HG02571 (cell line): ENCODE measurements around the gene DEFB113.
"Not testable (repeated sequence)": the region's sequence is repeated elsewhere in the genome, so short reads cannot be mapped to it uniquely, and the experiment has no call there.

ENCODE experiments used
- ATAC-seq: cut with Tn5 transposase; IDR thresholded peaks from one replicate; pipeline ENCODE4 v1.9.1; 2021; ENCODE audit warnings: mild to moderate bottlenecking, moderate library complexity; ENCODE audit not compliant: unreplicated experiment

DEFB113 gene, protein sequence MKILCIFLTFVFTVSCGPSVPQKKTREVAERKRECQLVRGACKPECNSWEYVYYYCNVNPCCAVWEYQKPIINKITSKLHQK

DNA sequence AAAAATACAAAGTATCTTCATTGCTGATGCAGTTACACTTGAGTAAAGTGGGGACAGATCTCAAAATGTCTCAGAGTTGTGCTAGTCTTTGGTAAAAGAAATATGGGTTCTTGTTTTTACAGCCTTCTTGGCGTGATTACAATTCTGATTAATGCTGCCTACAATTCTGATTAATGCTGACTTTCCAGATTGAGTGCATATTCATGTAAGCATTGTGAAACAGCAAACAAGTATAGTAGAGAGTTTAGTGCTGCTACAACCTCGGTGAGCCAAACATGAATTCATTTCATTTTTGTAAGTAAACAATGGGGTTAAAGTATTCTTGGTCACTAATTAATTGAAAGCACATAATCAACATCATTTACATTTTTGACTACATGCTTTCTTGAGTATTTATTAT, at the start of gene DEFB113:
DEFB113 (minus strand) TSS at position 21 of the 400 bp plus-strand sequence; CDS start at position 21, 0 bp downstream.
- no peak for ATAC-seq

- ATAC-seq: no peak
Observed at GRCh38 chr6:50007819-50008218, 38.4 kb upstream of the DEFB113 start.

DNA sequence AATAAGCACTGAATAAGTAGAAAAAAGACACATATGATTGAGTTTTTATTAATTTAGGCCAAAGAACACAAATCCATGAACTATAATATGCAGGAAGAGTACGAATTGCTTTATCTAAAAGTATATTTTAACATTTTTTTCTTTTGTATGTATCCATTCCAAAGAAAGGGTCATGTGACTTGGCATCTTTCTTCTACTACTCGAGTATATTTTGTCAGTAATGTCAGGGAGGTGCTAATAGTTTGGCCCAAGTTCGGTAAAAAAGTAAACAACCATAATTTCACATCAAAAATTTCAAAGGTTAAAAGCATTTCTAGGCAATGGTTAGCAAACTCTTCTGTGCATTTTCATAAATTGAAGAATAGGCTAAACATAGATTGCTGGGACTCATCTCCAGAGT, 33.7 kb upstream of the DEFB113 start:
- ATAC-seq: no peak

- ATAC-seq: no peak
Observed at GRCh38 chr6:49995278-49995677, 25.9 kb upstream of the DEFB113 start.

DNA sequence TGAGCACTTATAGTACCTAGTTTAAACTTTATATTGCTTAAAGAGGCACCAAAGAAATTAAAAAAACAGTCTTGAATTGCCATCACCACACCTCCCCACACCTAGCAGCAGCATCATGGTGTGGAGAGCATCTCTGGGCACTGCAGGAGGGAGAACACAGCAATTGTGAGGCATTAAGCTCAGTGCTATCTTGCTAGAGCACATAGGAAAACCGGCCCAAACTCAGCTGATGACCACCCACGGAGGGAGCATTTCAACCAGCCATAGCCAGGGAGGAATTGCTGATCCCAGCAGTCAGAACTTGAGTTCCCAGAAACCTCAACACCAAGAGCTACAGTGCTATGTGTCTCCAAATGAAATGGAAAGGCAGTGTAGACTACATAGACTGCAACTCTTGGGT, 19.5 kb upstream of the DEFB113 start:
- no peak for ATAC-seq

DNA sequence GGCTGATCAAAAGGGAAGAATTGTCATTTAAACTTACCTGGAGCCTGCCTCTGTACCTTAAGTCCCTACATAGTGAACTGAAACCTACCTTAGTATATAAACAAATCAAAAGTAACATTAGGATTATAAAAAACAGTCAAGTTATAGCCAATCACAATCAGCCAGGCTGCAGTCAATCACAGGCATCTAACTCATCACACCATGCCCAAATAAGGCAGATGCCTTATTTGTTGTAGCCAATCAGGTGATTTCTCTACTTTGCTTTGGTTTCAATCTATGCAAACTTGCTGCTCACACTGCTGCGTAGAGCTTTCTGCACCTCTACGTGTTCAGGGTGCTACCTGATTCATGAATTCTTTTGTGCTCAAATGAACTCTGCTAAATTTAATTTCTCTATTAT, 18.3 kb upstream of the DEFB113 start:
- ATAC-seq: no peak

GRCh38 chr6:49986551-49986950, 17.1 kb upstream of the DEFB113 start:
- ATAC-seq: no peak

DNA sequence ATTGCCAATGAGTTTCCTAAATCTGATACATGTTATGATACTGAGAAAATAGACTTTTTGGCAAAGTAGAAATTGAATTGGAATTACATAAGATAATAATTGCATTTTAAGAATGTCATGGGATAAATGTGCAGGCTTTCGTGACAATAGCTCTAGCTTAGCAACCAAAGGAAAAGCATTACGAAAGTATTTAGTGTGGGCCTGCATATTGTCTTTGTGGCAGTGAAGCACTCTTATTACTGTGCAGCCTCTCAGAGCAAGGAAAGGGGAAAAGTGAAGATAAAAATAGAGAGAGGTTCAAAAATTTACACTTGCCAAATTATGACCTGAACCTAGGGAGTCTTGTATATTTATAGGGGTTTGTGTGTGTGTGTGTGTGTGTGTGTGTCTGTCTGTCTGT, 12.6 kb upstream of the DEFB113 start:
- ATAC-seq: no peak

GRCh38 chr6:49980898-49981297, 11.5 kb upstream of the DEFB113 start:
- no peak for ATAC-seq

GRCh38 chr6:49979584-49979983, 10.2 kb upstream of the DEFB113 start:
- no peak for ATAC-seq

GRCh38 chr6:49978332-49979226, 9.2 kb upstream of the DEFB113 start:
- ATAC-seq: peak; percentile 61

DNA sequence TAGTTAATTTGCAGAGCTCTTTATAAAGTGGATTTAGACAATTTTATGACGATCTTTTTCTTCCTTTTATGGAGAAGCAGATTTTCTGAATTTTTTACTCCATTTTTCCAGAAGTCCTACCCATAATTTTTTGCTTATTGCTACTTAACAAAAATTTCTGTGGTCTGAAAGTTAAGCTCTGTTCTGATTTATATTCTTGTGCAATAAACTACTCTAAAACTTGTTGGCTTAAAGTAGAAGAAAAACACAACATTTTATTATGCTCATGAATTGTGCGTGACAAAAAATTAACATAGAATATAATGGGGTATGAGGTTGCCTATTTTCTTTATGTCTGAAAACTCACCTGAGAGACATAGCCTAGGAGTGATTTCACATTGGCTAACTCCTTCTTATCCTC, 2.6 kb downstream of the DEFB113 start:
- ATAC-seq: no peak

- no peak for ATAC-seq
Observed at GRCh38 chr6:49966334-49966733, 3.1 kb downstream of the DEFB113 start.

GRCh38 chr6:49964064-49964463, 5.4 kb downstream of the DEFB113 start, which contains the start of gene DEFB114:
Gene DEFB114 (minus strand): TSS chr6:49964164. CDS start chr6:49964105, 59 bp downstream.
- ATAC-seq: no peak

GRCh38 chr6:49958180-49958579, 11.2 kb downstream of the DEFB113 start:
- no peak for ATAC-seq

- no peak for ATAC-seq
Observed at GRCh38 chr6:49955847-49956246, 13.6 kb downstream of the DEFB113 start.

DNA sequence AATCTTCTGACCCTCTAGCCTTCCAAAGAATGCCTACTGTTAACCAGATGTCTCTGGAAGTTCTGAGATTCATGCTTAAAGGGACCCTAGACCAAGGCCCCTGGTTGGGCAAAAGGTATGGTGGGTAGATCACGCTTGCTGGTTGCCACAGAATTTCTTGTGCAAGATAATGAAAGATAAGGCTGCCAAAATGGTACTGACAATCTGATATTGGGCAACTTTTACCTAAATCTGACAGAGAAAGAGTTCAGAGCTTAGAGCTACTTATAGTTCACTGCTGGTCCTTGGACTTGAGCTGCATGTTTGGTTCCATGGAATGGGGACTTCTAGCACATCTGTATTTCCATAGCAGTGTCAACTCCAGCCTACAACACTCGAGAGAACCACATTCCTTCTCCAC, 17.5 kb downstream of the DEFB113 start:
- ATAC-seq: no peak

GRCh38 chr6:49950415-49950751, 19.0 kb downstream of the DEFB113 start:
- ATAC-seq: no peak

- no peak for ATAC-seq
Observed at GRCh38 chr6:49949062-49949461, 20.4 kb downstream of the DEFB113 start.

- no peak for ATAC-seq
Observed at GRCh38 chr6:49946835-49947234, 22.6 kb downstream of the DEFB113 start.

GRCh38 chr6:49944068-49944467, 25.4 kb downstream of the DEFB113 start:
- not testable (repeated sequence) for ATAC-seq

GRCh38 chr6:49939993-49940498, 29.4 kb downstream of the DEFB113 start:
- no peak for ATAC-seq
